NCI-H2107 (cell line): ENCODE data around the gene ARPC5L.
"Not testable (repeated sequence)": the region's sequence is repeated elsewhere in the genome, so short reads cannot be mapped to it uniquely, and the experiment has no call there.

Experiments
- DNase-seq: peaks from one replicate; lab custom pipeline; 2025; lab: John Stamatoyannopoulos, UW

The ARPC5L gene

GRCh38 chr9:124841075-124841821 lies 20.7 kb upstream of the ARPC5L start:
- DNase-seq, result no peak

GRCh38 chr9:124843456-124844034 lies 18.4 kb upstream of the ARPC5L start:
- DNase-seq, result no peak

- DNase-seq, result no peak
These were observed 17.6 kb upstream of the ARPC5L start for GRCh38 chr9:124844291-124844690.

GRCh38 chr9:124846467-124846866 lies 15.5 kb upstream of the ARPC5L start:
- DNase-seq, result not testable (repeated sequence)

GRCh38 chr9:124846969-124847368 lies 15.0 kb upstream of the ARPC5L start:
- no peak for DNase-seq

- DNase-seq, result no peak
These were observed 12.1 kb upstream of the ARPC5L start for GRCh38 chr9:124849801-124850200.

GRCh38 chr9:124852121-124852828 lies 9.7 kb upstream of the ARPC5L start:
- DNase-seq, result no peak

- no peak for DNase-seq
These were observed 8.9 kb upstream of the ARPC5L start, which contains the start of gene WDR38 for GRCh38 chr9:124852829-124853531. TSS of gene WDR38 (plus strand) at chr9:124853460. CDS start at chr9:124853532, 72 bp downstream.

GRCh38 chr9:124853605-124854143 lies 8.3 kb upstream of the ARPC5L start:
- no peak for DNase-seq

- DNase-seq, result no peak
These were observed 7.8 kb upstream of the ARPC5L start for GRCh38 chr9:124854161-124854560.

- no peak for DNase-seq
These were observed 7.1 kb upstream of the ARPC5L start for GRCh38 chr9:124854822-124855221.

GRCh38 chr9:124855566-124855943 lies 6.4 kb upstream of the ARPC5L start:
- no peak for DNase-seq

GRCh38 chr9:124855944-124856765 lies 5.8 kb upstream of the ARPC5L start:
- DNase-seq, result no peak

GRCh38 chr9:124857533-124858162 lies 4.3 kb upstream of the ARPC5L start:
- no peak for DNase-seq

- no peak for DNase-seq
These were observed 3.4 kb upstream of the ARPC5L start for GRCh38 chr9:124858330-124859046.

GRCh38 chr9:124859803-124860581 lies 1.9 kb upstream of the ARPC5L start:
- no peak for DNase-seq

- no peak for DNase-seq
These were observed 1.2 kb upstream of the ARPC5L start for GRCh38 chr9:124860582-124861341.

GRCh38 chr9:124863371-124863871 lies 1.5 kb downstream of the ARPC5L start:
- DNase-seq, result no peak
